Brain microvascular endothelial cell (primary cell): Measurements from ENCODE around the gene KRTAP12-1.

Source experiments
- DNase-seq: peaks from one replicate; pipeline ENCODE4 v3.0.0-alpha.2; 2020
- H3K27ac ChIP-seq: fragments of 250-450 bp; sonication (Bioruptor Pico); 2 replicates; pipeline ENCODE4 v1.5.1; 2020; ENCODE audit warnings: mild to moderate bottlenecking, moderate library complexity
- H3K27me3 ChIP-seq: fragments of 250-450 bp; sonication (Bioruptor Pico); replicated peaks from 2 replicates; pipeline ENCODE4 v1.5.1; 2020; ENCODE audit warnings: mild to moderate bottlenecking
- H3K36me3 ChIP-seq: fragments of 250-450 bp; sonication (Bioruptor Pico); replicated peaks from 2 replicates; pipeline ENCODE4 v1.5.1; 2020; ENCODE audit warnings: mild to moderate bottlenecking
- H3K4me3 ChIP-seq: 2 replicates; pipeline ENCODE4 v1.5.1; 2011; ENCODE audit warnings: low read depth, mild to moderate bottlenecking, control low read depth, low read length, moderate library complexity
- in situ Hi-C: cut with HindIII; loops from 2 replicates; pipeline ENCODE4 v1.10.0; 2017; ENCODE audit warnings: low sequenced_read_pairs, low pct_ligation_motif_present
- TF ChIP-seq, protein P1 (sequence below): IDR thresholded peaks from 2 replicates; pipeline ENCODE4 v1.5.1; 2011; ENCODE audit warnings: low read depth, mild to moderate bottlenecking, moderate library complexity, low read length, control low read depth, inconsistent platforms; ENCODE audit errors: missing control alignments

KRTAP12-1 gene

DNA sequence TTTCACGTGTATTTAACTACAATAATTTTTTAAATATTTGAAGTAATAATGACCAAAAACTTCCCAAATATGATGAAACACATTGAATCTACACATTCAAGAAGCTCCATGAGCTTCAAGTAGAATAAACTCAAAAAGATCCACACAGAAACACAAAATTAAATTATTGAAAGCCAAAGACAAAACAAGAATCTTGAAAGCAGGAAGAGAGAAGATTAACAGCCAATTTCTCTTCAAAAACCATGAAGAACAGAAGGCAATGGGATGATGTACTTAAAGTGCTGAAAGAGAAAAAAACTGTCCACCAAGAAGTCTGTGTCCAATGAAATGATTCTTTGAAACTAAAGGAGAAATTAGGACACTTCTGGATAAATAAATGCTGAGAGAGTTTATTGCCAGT lies 49.9 kb downstream of the KRTAP12-1 start:
- H3K27me3 ChIP-seq = no peaks in the 10 kb centered on the region
- H3K4me3 ChIP-seq = no peak overlapping the region
- no peak overlapping the region for H3K27ac ChIP-seq
- no peaks in the 10 kb centered on the region for H3K36me3 ChIP-seq
- TF ChIP-seq, protein P1, sequence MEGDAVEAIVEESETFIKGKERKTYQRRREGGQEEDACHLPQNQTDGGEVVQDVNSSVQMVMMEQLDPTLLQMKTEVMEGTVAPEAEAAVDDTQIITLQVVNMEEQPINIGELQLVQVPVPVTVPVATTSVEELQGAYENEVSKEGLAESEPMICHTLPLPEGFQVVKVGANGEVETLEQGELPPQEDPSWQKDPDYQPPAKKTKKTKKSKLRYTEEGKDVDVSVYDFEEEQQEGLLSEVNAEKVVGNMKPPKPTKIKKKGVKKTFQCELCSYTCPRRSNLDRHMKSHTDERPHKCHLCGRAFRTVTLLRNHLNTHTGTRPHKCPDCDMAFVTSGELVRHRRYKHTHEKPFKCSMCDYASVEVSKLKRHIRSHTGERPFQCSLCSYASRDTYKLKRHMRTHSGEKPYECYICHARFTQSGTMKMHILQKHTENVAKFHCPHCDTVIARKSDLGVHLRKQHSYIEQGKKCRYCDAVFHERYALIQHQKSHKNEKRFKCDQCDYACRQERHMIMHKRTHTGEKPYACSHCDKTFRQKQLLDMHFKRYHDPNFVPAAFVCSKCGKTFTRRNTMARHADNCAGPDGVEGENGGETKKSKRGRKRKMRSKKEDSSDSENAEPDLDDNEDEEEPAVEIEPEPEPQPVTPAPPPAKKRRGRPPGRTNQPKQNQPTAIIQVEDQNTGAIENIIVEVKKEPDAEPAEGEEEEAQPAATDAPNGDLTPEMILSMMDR = no peak
- DNase-seq = no peak
- in situ Hi-C loops = no loop called here
